ENCODE measurements around the gene KCNG2. TPM values are rescaled to one million over a fixed set of nuclear protein-coding genes. Genes with fewer than 3 reads are reported as not detected.

Gene KCNG2
- total RNA-seq, 1 donor from 2014 or later = not detected

GRCh38 chr18:79900610-79901570, 103.2 kb downstream of the KCNG2 start:
- peaks cover 11% of the 10 kb centered on the region for H3K9me3 ChIP-seq (ENCODE audit: low read depth)
- H2AFZ ChIP-seq (replicated peaks) = no peak overlapping the region
- no peaks in the 10 kb centered on the region for H3K4me1 ChIP-seq
- no peaks in the 10 kb centered on the region for H3F3A ChIP-seq (ENCODE audit: low read depth)
- H3K79me2 ChIP-seq (ENCODE audit: low read depth) = no peaks in the 10 kb centered on the region
- H3K36me3 ChIP-seq = no peaks in the 10 kb centered on the region
- no peak overlapping the region for H3K27ac Mint-ChIP-seq
- H3K27ac ChIP-seq = no peak overlapping the region
- peaks cover 46% of the 10 kb centered on the region for H3K9me3 Mint-ChIP-seq
- no peak overlapping the region for H3K4me2 ChIP-seq
- H3K4me1 Mint-ChIP-seq = no peaks in the 10 kb centered on the region
- no peak for TF ChIP-seq EZH2 (IDR thresholded peaks at IDR 0.05)
- H3K9ac ChIP-seq = no peak overlapping the region
- no peaks in the 10 kb centered on the region for H4K20me1 ChIP-seq (ENCODE audit: low read depth)
- H3K36me3 Mint-ChIP-seq = peaks cover 22% of the 10 kb centered on the region
- no peaks in the 10 kb centered on the region for H3K27me3 ChIP-seq
- no peak for DNase-seq (ENCODE audit: low spot score)
- H3K27me3 Mint-ChIP-seq (ENCODE audit: insufficient read depth, low read depth) = peaks cover 9% of the 10 kb centered on the region
- H3K4me3 ChIP-seq = no peak overlapping the region
- no peak overlapping the region for H3K4me3 Mint-ChIP-seq

GRCh38 chr18:79901665-79902064, 103.9 kb downstream of the KCNG2 start:
- no peaks in the 10 kb centered on the region for H3K4me1 ChIP-seq
- H3K27me3 Mint-ChIP-seq (ENCODE audit: insufficient read depth, low read depth) = peaks cover 9% of the 10 kb centered on the region
- H3K4me1 Mint-ChIP-seq = no peaks in the 10 kb centered on the region
- H3K36me3 Mint-ChIP-seq = peaks cover 28% of the 10 kb centered on the region
- H3K9me3 Mint-ChIP-seq = peaks cover 42% of the 10 kb centered on the region
- peak overlapping the region; percentile 6 for H3K27ac Mint-ChIP-seq
- no peak overlapping the region for H3K4me2 ChIP-seq
- no peak overlapping the region for H3K9ac ChIP-seq
- H3K27me3 ChIP-seq = no peaks in the 10 kb centered on the region
- no peak overlapping the region for H3K4me3 ChIP-seq
- no peaks in the 10 kb centered on the region for H3K79me2 ChIP-seq (ENCODE audit: low read depth)
- TF ChIP-seq EZH2phosphoT487 (IDR thresholded peaks at IDR 0.05) = no peak
- TF ChIP-seq EZH2 (IDR thresholded peaks at IDR 0.05) = no peak
- TF ChIP-seq, protein P1, sequence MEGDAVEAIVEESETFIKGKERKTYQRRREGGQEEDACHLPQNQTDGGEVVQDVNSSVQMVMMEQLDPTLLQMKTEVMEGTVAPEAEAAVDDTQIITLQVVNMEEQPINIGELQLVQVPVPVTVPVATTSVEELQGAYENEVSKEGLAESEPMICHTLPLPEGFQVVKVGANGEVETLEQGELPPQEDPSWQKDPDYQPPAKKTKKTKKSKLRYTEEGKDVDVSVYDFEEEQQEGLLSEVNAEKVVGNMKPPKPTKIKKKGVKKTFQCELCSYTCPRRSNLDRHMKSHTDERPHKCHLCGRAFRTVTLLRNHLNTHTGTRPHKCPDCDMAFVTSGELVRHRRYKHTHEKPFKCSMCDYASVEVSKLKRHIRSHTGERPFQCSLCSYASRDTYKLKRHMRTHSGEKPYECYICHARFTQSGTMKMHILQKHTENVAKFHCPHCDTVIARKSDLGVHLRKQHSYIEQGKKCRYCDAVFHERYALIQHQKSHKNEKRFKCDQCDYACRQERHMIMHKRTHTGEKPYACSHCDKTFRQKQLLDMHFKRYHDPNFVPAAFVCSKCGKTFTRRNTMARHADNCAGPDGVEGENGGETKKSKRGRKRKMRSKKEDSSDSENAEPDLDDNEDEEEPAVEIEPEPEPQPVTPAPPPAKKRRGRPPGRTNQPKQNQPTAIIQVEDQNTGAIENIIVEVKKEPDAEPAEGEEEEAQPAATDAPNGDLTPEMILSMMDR (IDR thresholded peaks at IDR 0.05) = no peak
- H3K27ac ChIP-seq = no peak overlapping the region
- peak overlapping the region; percentile 61 for H3K4me3 Mint-ChIP-seq
- H3K9me3 ChIP-seq (ENCODE audit: low read depth) = peaks cover 5% of the 10 kb centered on the region
- H3F3A ChIP-seq (ENCODE audit: low read depth) = no peaks in the 10 kb centered on the region
- no peak for DNase-seq (ENCODE audit: low spot score)
- H3K36me3 ChIP-seq = no peaks in the 10 kb centered on the region
- H2AFZ ChIP-seq (replicated peaks) = no peak overlapping the region
- H4K20me1 ChIP-seq (ENCODE audit: low read depth) = no peaks in the 10 kb centered on the region

GRCh38 chr18:79902075-79902474, 104.3 kb downstream of the KCNG2 start:
- TF ChIP-seq EZH2phosphoT487 (IDR thresholded peaks at IDR 0.05) (no peak), EZH2 (IDR thresholded peaks at IDR 0.05) (no peak)
- TF ChIP-seq, protein P1 (IDR thresholded peaks at IDR 0.05) = no peak
- H3K4me3 Mint-ChIP-seq = no peak overlapping the region
- no peaks in the 10 kb centered on the region for H3K4me1 ChIP-seq
- no peaks in the 10 kb centered on the region for H4K20me1 ChIP-seq (ENCODE audit: low read depth)
- no peaks in the 10 kb centered on the region for H3K27me3 ChIP-seq
- no peak overlapping the region for H3K27ac Mint-ChIP-seq
- no peak for DNase-seq (ENCODE audit: low spot score)
- no peaks in the 10 kb centered on the region for H3K79me2 ChIP-seq (ENCODE audit: low read depth)
- no peaks in the 10 kb centered on the region for H3F3A ChIP-seq (ENCODE audit: low read depth)
- H3K9ac ChIP-seq = no peak overlapping the region
- no peak overlapping the region for H3K4me3 ChIP-seq
- no peaks in the 10 kb centered on the region for H3K36me3 ChIP-seq
- H3K4me1 Mint-ChIP-seq = no peaks in the 10 kb centered on the region
- no peak overlapping the region for H3K27ac ChIP-seq
- H3K4me2 ChIP-seq = no peak overlapping the region
- peaks cover under 1% of the 10 kb centered on the region for H3K9me3 ChIP-seq (ENCODE audit: low read depth)
- no peak overlapping the region for H2AFZ ChIP-seq (replicated peaks)
- peaks cover 9% of the 10 kb centered on the region for H3K27me3 Mint-ChIP-seq (ENCODE audit: insufficient read depth, low read depth)
- peaks cover 38% of the 10 kb centered on the region for H3K9me3 Mint-ChIP-seq
- peaks cover 31% of the 10 kb centered on the region for H3K36me3 Mint-ChIP-seq

DNA sequence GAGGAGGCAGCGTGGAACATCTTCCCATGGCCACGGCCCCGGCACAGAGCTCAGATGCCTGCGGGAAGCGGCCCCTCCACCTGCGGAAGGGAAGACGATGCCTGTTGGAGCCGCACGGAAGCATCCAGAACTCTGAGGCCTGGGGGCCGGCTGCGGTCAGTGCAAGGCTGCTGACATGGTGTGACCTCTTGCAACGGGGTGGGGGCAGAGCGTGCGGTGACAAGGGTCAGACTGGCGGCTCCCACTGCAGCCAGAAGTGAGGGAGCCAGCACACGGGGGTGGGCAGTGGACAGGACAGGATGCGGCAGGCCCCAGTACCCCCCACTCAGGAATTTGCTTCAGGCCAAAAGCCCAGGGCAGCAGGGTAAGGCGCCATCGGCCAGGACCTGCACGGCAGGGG, 104.9 kb downstream of the KCNG2 start:
- TF ChIP-seq EZH2phosphoT487 (IDR thresholded peaks at IDR 0.05) (no peak), EZH2 (IDR thresholded peaks at IDR 0.05) (no peak)
- TF ChIP-seq, protein P1 (IDR thresholded peaks at IDR 0.05) = no peak

More for the DNA sequence above, 104.9 kb downstream of the KCNG2 start:
- Histone ChIP-seq H4K20me1 (ENCODE audit: low read depth) (no peaks in the 10 kb centered on the region), H3K4me2 (no peak overlapping the region), H3K79me2 (ENCODE audit: low read depth) (no peaks in the 10 kb centered on the region), H3K27me3 (no peaks in the 10 kb centered on the region), H2AFZ (replicated peaks) (no peak overlapping the region), H3K4me1 (no peaks in the 10 kb centered on the region), H3K4me3 (no peak overlapping the region), H3K27ac (no peak overlapping the region), H3K9me3 (ENCODE audit: low read depth) (no peaks in the 10 kb centered on the region), H3K36me3 (no peaks in the 10 kb centered on the region), H3K9ac (no peak overlapping the region), H3F3A (ENCODE audit: low read depth) (no peaks in the 10 kb centered on the region)
- Mint-ChIP-seq H3K27me3 (ENCODE audit: insufficient read depth, low read depth) (peaks cover 6% of the 10 kb centered on the region), H3K4me1 (no peaks in the 10 kb centered on the region), H3K27ac (no peak overlapping the region), H3K9me3 (peaks cover 32% of the 10 kb centered on the region), H3K36me3 (peaks cover 31% of the 10 kb centered on the region), H3K4me3 (no peak overlapping the region)
- DNase-seq (ENCODE audit: low spot score) = no peak

Data from neural progenitor cell (in vitro differentiated cells).